ENCODE measurements around the gene RBM42. TPM values are rescaled to one million over a fixed set of nuclear protein-coding genes. Genes with fewer than 3 reads are reported as not detected.

Gene RBM42
- total RNA-seq, 1 donor, result 41.0 TPM

- no peak for TF ChIP-seq CTCF (IDR thresholded peaks at IDR 0.05; ENCODE audit: insufficient read depth, low read depth, low read length)
- no peak for DNase-seq (ENCODE audit: low read depth)
Observed at GRCh38 chr19:35612224-35612558, 16.6 kb upstream of the RBM42 start.

GRCh38 chr19:35612559-35613321 is 16.1 kb upstream of the RBM42 start, which contains the start of gene HAUS5:
TSS of gene HAUS5 (plus strand) at chr19:35612735. CDS start at chr19:35612795, 60 bp downstream.
- TF ChIP-seq CTCF (IDR thresholded peaks at IDR 0.05; ENCODE audit: insufficient read depth, low read depth, low read length), result no peak
- H3K4me3 ChIP-seq (ENCODE audit: low read depth, low read length), result peak within 1 kb of the TSS; percentile 94
- DNase-seq (ENCODE audit: low read depth), result peak; percentile 92

More at GRCh38 chr19:35612224-35612558, 16.6 kb upstream of the RBM42 start:
- peak overlapping the region; percentile 94 for H3K4me3 ChIP-seq (ENCODE audit: low read depth, low read length)

- DNase-seq (ENCODE audit: low read depth), result no peak
- no peak overlapping the region for H3K4me3 ChIP-seq (ENCODE audit: low read depth, low read length)
- TF ChIP-seq CTCF (IDR thresholded peaks at IDR 0.05; ENCODE audit: insufficient read depth, low read depth, low read length), result no peak
Observed at GRCh38 chr19:35613574-35613973, 15.3 kb upstream of the RBM42 start.

GRCh38 chr19:35615036-35615435 is 13.8 kb upstream of the RBM42 start:
- no peak overlapping the region for H3K4me3 ChIP-seq (ENCODE audit: low read depth, low read length)
- TF ChIP-seq CTCF (IDR thresholded peaks at IDR 0.05; ENCODE audit: insufficient read depth, low read depth, low read length), result no peak
- no peak for DNase-seq (ENCODE audit: low read depth)

GRCh38 chr19:35618857-35619256 is 10.0 kb upstream of the RBM42 start:
- TF ChIP-seq CTCF (IDR thresholded peaks at IDR 0.05; ENCODE audit: insufficient read depth, low read depth, low read length), result peak; percentile 11
- DNase-seq (ENCODE audit: low read depth), result no peak
- no peak overlapping the region for H3K4me3 ChIP-seq (ENCODE audit: low read depth, low read length)

GRCh38 chr19:35619290-35619923 is 9.4 kb upstream of the RBM42 start:
- H3K4me3 ChIP-seq (ENCODE audit: low read depth, low read length), result no peak overlapping the region
- TF ChIP-seq CTCF (IDR thresholded peaks at IDR 0.05; ENCODE audit: insufficient read depth, low read depth, low read length), result no peak
- no peak for DNase-seq (ENCODE audit: low read depth)
